GM21447 (cell line): ENCODE results near the gene CDC20B.

Experiments used
- ATAC-seq: cut with Tn5 transposase; IDR thresholded peaks from one replicate; pipeline ENCODE4 v1.9.1; 2021; ENCODE audit not compliant: unreplicated experiment

The CDC20B gene

GRCh38 chr5:55172937-55173686 is at the start of gene CDC20B:
Gene CDC20B (minus strand): TSS chr5:55173177. CDS start chr5:55173000, 177 bp downstream.
- peak; percentile 85 for ATAC-seq

GRCh38 chr5:55222092-55222984 is 49.4 kb upstream of the CDC20B start:
- no peak for ATAC-seq

- no peak for ATAC-seq
These were observed 47.6 kb upstream of the CDC20B start for GRCh38 chr5:55220433-55221185.

- no peak for ATAC-seq
These were observed 46.8 kb upstream of the CDC20B start for GRCh38 chr5:55219770-55220169.

GRCh38 chr5:55218967-55219366 is 46.0 kb upstream of the CDC20B start:
- ATAC-seq = no peak

- ATAC-seq = no peak
These were observed 38.4 kb upstream of the CDC20B start for GRCh38 chr5:55211184-55211874.

GRCh38 chr5:55205001-55205400 is 32.0 kb upstream of the CDC20B start:
- ATAC-seq = no peak

- no peak for ATAC-seq
These were observed 18.2 kb upstream of the CDC20B start for GRCh38 chr5:55191165-55191564.

GRCh38 chr5:55188656-55189540 is 15.9 kb upstream of the CDC20B start:
- ATAC-seq = no peak

GRCh38 chr5:55187370-55187769 is 14.4 kb upstream of the CDC20B start:
- no peak for ATAC-seq

- no peak for ATAC-seq
These were observed 7.0 kb upstream of the CDC20B start for GRCh38 chr5:55180016-55180415.

GRCh38 chr5:55177078-55177477 is 4.1 kb upstream of the CDC20B start:
- ATAC-seq = no peak

GRCh38 chr5:55176176-55176818 is 3.3 kb upstream of the CDC20B start:
- no peak for ATAC-seq

- no peak for ATAC-seq
These were observed 2.8 kb upstream of the CDC20B start for GRCh38 chr5:55175781-55176175.

GRCh38 chr5:55173687-55174230 is 782 bp upstream of the CDC20B start:
- ATAC-seq = peak; percentile 7

GRCh38 chr5:55172051-55172899 is 702 bp downstream of the CDC20B start:
- ATAC-seq = peak; percentile 64

- ATAC-seq = no peak
These were observed 1.5 kb downstream of the CDC20B start for GRCh38 chr5:55171471-55171870.

GRCh38 chr5:55162666-55163065 is 10.3 kb downstream of the CDC20B start:
- ATAC-seq = no peak
